GM19099 (cell line): Measurements from ENCODE around the gene PDLIM7.

Experiments
- POLR2A ChIP-seq: IDR thresholded peaks from 3 replicates; pipeline ENCODE4 v1.6.1; 2011; ENCODE audit warnings: low read depth; ENCODE audit not compliant: insufficient read length; ENCODE audit errors: extremely low read depth

Gene PDLIM7

DNA sequence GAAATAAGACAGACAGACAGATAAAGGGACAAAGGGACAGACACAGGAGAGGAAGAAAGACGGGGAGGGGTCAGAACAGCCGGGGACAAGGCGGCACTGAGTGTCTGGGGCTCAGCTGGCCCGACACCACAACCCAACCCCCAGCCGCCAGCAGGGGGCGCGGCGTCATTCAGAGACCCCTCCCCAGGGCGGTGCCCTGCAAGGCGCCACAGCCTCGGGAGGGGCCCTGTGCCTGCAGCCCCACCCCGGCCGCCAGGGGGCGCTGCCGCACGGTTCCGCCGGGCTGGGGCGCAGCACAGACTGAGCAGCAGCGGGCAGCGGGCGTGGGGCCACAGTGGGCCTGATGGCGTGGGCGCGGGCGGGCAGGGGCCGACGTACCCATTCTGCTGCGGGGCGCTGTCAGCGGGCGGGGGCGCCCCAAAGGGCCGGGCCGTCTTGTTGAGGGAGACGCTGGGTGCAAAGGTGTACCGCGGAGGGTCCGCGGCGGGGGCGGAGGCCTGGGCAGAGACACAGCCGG lies 5.9 kb downstream of the PDLIM7 start:
- no peak for TF ChIP-seq POLR2A

DNA sequence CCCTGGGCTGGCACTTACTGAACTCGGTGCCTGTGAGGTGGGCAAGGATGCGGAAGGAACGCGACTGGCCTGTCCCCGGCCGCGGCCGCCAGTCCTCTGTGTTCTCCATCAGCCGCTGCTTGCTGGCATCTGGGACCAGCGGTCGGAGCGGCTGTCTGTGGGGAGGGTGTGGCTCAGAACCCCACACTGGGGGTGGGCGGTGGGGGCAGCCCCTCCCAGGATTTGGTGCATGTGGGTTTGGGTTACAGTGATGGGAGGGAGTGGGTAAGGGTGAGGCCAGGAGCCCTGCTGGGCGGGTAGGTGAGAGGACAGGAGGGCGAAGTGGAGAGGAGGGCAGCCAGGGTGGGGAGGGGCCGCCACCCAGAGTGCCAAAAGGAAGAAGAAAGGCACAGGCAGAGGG lies 6.4 kb downstream of the PDLIM7 start:
- no peak for TF ChIP-seq POLR2A

DNA sequence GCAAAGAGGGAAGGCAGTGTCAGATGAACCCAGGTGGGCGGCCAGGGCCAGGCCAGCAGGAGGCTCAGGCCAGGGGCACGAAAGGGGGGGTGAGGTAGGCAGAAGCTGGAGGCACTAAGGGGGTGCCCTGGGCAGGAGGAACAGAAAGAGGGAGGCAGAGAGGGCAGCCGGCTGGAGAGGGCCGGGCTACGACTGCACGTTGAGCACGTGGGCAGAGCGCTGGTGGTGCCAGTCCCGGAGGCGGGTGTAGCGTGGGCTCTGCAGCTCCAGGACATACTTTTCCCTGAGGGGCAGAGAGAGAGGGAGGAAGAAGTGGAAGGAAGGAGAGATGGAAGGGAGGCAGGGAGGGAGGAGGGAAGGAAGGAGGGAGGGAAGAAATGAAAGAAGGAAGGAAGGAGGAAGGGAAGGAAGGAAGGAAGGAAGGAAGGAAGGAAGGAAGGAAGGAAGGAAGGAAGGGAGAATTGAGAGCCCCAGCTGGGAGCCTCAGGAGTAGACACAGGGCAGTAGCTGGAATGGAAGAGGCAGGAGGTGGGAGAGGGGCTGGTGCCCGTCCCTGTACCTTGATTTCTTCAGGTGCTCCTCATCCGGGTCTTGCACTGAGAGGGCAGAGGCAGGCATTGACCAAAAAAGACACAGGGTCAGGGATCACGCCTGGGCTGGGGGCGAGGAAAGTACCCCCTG lies 7.0 kb downstream of the PDLIM7 start:
- no peak for TF ChIP-seq POLR2A

DNA sequence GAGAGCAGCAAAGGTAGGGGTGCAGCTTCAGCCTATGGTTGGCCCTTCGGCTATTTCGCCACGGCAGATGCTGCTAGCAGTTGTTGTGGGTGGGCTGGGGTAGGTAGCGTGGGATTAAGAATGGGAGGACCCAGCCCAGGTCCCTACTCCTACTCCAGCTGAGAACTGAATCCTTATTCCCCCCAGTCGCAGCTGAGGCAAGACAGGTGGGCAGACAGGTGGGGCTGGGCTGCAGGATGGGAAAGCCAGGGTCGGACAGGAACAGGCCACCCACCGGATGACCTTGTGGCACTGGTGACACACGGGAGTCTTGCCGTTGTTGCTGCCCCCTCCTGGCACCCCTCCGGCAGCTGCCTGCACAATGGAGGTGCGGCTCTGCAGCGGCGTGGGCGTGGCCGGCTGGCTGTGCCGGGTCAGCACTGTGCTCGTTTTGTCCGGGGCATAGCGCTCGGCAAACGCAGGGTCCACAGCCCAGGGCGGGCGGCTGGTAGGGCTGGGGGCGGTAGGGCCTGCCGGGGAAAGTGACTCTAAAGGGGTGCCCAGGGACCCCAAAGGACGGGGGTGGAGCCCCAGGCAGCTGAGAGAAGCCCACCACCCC lies 8.2 kb downstream of the PDLIM7 start:
- no peak for TF ChIP-seq POLR2A

DNA sequence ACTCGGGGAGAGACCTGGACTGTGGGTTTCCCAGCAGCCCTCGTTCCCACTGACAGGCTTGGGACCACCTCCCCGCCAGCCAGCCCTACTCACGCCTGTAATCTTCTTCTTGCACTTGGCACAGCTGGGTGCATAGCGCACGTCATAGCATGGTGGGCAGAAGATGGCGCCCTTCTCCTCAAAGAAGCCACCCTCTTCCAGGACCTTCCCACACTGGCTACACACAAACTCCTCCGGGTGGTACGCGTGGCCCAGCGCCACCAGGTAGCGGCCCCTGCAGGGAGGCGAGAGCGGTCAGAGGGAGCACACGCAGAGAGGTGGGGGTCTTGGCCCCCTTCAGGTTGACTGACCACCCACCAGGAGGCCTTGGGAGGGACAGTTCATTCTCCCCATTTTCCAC lies 9.4 kb downstream of the PDLIM7 start:
- TF ChIP-seq POLR2A: no peak

DNA sequence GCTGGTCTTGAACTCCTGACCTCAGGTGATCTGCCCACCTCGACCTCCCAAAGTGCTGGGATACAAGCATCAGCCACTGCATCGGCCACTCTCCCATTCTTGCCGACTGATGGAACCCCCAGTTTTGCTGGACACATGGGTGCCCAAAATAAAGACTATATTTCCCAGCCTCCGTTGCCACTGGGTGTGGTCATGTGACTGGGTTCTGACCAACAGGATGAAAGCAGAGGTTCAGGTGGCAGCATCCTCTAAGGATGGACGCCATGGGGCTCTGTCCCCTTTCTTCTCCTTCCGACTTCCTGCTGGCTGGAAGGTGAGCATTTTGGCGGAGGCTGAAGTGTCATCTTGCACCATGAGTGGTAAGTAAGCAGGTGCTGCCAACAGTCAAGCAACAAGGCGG lies 10.3 kb downstream of the PDLIM7 start:
- TF ChIP-seq POLR2A: no peak

DNA sequence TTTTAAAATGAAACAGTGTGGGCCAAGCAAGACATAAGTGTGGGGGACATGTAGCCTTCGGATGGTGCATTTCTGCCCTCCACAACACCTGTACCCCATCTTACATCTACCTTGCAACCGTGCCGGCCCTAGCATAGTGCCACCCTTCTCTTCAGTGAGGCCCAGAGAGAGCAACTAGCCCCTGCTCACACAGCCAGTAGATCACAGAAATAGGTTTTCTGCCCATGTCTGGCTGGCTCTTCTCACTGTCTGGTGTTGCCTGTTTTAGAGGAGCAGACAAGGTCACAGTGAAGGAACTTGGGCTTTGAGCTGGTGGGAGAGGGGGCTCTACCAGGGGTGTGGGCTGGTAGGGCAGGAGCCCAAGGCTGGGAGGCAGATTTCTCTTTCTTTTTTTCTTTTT lies 11.1 kb downstream of the PDLIM7 start:
- TF ChIP-seq POLR2A: no peak

DNA sequence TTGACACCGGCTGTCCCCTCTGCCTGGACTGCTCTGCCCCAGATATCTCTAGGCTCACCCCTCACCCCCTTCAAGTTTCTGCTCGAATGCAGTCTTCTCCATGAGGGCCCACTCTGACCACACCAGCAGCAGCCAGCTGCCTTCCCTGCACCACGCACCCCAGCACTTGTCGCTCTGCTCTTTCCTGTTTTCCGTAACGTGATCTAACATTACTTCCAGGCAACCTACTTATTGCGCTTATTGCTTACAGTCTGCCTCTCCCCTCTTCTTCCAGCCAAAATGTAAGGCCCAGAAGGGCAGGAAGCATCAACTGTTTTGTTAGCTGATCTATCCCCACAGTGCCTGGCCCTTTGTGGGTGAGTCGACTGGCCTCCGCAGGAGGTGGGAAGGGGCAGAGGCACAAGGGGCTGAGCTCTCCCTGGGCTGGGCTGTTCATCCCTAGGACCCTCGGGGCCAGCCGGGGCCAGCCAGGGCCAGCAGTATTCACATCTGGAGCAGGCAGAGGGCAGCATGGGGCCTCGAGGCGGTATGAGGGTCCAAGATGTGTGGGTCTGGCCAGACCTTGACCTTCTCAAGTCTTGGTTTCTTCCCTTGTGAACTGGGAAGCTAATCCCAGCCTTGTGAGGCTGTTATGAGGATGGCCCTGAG lies 12.4 kb downstream of the PDLIM7 start:
- no peak for TF ChIP-seq POLR2A

DNA sequence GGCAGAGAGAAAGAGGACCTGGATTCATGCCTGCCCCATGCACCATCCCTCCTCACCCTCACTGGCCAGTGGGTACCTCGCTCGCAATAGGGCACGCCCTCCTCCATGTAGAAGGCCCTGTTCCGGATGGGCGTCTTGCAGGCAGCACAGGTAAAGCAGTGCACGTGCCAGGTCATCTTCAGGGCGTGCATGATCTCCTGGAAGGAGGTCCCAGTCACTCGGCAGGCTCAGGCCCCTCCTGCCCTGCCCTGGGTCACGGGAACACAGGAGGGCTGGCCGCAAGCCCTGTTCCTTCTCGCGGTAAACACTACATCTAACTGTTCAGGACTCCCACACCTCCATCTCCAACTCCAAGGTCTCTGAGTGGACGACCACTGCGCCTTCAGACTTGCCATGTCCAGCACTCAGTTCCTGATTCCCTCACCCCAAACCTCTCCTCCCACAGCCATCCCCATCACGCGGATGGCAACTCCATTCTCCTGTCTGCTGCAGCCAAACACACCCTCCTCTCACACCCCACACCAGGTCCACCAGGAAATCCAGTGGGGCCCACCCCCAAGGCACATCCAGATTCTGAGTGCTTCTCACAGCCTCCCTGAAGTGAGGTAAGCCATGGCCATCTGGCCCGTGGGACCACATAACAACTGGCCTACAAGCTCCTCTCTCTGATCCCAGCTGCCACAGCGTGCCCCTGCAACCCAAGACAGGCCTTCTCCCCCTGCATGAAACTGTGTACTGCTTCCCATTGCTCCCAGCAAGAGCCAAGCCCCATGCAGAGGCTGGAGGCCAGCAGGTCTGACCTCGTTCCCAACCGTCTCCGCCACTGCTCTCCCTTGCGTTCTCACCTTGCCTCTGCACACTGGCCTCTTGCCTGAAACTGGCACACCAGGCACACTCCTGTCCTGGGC lies 13.2 kb downstream of the PDLIM7 start:
- no peak for TF ChIP-seq POLR2A

DNA sequence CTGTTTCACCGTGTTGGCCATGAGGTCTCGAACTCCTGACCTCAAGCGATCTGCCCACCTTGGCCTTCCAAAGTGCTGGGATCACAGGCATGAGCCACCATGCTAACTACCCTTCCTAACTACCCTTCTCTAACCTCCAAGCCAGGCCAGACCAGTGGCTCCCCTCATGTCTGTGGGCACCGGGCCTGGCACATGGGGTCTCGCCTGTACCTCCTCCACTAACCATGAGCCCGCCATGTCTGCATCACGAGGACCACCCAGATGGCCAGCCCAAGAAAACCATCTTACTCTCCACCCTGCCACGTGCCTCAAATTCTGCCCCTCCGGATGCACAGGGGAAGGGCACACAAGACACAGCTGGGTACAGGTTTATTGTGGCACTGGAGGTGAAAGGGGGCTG lies 14.4 kb downstream of the PDLIM7 start:
- TF ChIP-seq POLR2A: no peak

DNA sequence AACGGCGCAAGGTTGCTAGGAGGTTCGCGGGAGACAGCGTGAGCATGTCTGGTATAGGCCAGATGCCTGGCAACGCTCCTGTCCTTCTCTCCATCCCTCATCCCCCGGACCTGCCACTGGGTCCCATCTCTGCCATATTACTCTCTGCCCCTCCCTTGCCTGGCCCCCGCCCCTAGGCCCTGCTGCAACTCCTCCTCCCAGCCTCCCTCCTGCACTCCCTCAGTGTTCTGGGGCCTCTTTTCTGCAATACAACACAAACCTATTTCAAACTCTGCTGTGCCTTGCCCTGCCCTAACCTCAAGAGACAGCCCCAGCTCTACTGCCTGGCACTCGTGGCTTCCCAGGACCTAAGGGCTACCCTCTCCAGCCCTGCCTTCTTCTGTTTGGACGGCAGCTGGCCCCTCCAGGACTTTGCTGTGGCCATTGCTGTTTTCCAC lies 15.0 kb downstream of the PDLIM7 start:
- TF ChIP-seq POLR2A: no peak

DNA sequence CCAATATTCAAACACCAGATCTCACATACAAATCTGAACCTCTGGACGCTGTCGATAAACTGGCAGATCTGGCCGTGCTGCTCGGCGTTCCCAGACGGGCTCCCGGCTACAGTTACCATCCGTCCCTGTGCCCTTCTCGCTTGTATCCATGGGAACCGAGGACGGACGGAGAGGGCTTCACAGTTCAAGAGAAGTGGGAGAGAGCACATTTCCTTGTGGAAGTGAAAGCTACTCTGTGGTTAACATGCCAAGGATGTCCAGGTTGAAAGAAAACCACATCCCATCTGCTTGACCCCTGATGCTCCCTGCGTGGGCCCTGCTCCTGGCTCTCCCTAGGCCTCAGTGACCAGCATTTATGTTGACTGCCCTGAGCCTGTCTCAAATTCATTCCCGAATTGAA lies 17.6 kb downstream of the PDLIM7 start:
- TF ChIP-seq POLR2A: no peak

DNA sequence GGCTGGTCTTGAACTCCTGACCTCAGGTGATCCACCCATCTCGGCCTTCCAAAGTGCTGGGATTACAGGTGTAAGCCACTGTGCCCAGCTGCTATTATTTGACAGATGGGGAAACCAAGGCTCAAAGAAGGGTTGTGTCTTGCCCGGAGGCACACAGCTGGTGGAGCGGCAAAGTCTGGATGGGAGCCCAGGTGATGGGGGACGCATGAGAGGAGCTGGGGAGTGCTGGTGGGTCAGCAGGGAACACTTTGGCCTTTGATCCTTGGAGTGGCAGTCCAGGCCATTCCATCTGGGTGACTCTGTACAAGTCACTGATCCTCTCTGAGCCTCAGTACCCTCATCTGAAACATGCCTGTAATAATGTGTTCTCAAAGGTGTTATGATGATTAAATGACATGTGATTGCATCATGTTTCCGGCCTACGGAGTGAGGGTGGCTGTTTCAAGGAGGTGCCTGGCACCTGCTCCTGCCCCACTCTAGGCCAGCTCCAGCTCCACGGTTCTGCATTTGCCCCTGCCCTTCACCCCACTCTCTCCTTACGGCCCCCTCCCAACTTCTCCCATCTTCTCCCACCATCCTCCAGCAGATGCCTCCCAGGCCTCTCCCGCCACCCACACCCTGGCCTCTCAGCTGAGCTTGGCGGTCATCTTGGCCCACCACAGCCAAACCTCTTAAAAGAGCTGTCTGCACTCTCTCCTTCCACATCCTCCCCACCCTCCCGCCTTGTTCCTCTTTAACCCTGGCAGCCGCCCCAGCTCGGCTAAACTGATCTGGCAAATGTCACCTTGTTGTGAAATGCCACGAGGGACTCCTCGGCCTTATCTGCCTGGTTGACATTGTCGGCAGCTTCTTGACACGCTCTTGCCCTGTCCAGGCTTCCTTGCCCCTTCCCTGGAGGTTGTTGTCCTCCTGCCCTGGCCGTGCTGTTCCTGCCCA lies 18.4 kb downstream of the PDLIM7 start:
- no peak for TF ChIP-seq POLR2A
